GM23338 (cell line): ENCODE measurements around the gene SLC26A1. TPM values are rescaled to one million over a fixed set of nuclear protein-coding genes. Genes with fewer than 3 reads are reported as not detected.
A peak's percentile ranks its signal among the peaks of the same experiment; 100 is the strongest.

Experiments
- ATAC-seq: fragments of 200-7000 bp; cut with Tn5 transposase; 3 replicates; pipeline ENCODE4 v1.9.1; 2020
- DNase-seq: peaks from one replicate; pipeline ENCODE4 v3.0.0-alpha.2; 2015; ENCODE audit warnings: low spot score
- H2AFZ ChIP-seq: fragments of 200-600 bp; sonication (generic); 2 replicates; pipeline ENCODE4 v1.8.0; 2016; ENCODE audit warnings: antibody characterized with exemption, mild to moderate bottlenecking, moderate library complexity
- H3F3A ChIP-seq: fragments of 200-600 bp; sonication (generic); replicated peaks from 2 replicates; pipeline ENCODE4 v1.8.0; 2017; ENCODE audit warnings: antibody characterized with exemption, mixed run types, low read depth
- H3K27ac ChIP-seq: fragments of 200-600 bp; sonication (generic); 2 replicates; pipeline ENCODE4 v1.6.1; 2016; ENCODE audit warnings: low read depth
- H3K27me3 ChIP-seq: fragments of 200-600 bp; sonication (generic); 2 replicates; pipeline ENCODE4 v1.8.0; 2016; ENCODE audit warnings: mild to moderate bottlenecking, mixed run types, moderate library complexity; ENCODE audit not compliant: insufficient read depth
- H3K36me3 ChIP-seq: fragments of 200-600 bp; sonication (generic); 2 replicates; pipeline ENCODE4 v1.8.0; 2016; ENCODE audit warnings: mild to moderate bottlenecking; ENCODE audit not compliant: insufficient read depth
- H3K4me1 ChIP-seq: fragments of 200-600 bp; sonication (generic); 2 replicates; pipeline ENCODE4 v1.8.0; 2016; ENCODE audit warnings: mild to moderate bottlenecking, moderate library complexity; ENCODE audit not compliant: insufficient read depth
- H3K4me2 ChIP-seq: fragments of 200-600 bp; sonication (generic); 2 replicates; pipeline ENCODE4 v1.7.1; 2017; ENCODE audit warnings: mixed run types
- H3K4me3 ChIP-seq: fragments of 200-600 bp; sonication (generic); 2 replicates; pipeline ENCODE4 v1.6.1; 2016; ENCODE audit warnings: mixed run types
- H3K79me2 ChIP-seq: fragments of 200-600 bp; sonication (generic); replicated peaks from 2 replicates; pipeline ENCODE4 v1.8.0; 2017; ENCODE audit warnings: mild to moderate bottlenecking; ENCODE audit not compliant: insufficient read depth
- H3K9me2 ChIP-seq: fragments of 200-600 bp; sonication (generic); 2 replicates; pipeline ENCODE4 v1.8.0; 2017; ENCODE audit not compliant: insufficient read depth
- H4K20me1 ChIP-seq: fragments of 200-600 bp; sonication (generic); replicated peaks from 2 replicates; pipeline ENCODE4 v1.8.0; 2017; ENCODE audit warnings: mild to moderate bottlenecking; ENCODE audit not compliant: insufficient read depth
- H3K27ac Mint-ChIP-seq: 2 replicates; pipeline ENCODE4 v1.8.0; 2020; ENCODE audit warnings: inconsistent platforms, mild to moderate bottlenecking, moderate library complexity, mixed read lengths
- H3K27me3 Mint-ChIP-seq: 3 replicates; pipeline ENCODE4 v1.8.0; 2022; ENCODE audit warnings: low read depth, mild to moderate bottlenecking, moderate library complexity, mixed read lengths, inconsistent platforms; ENCODE audit not compliant: insufficient read depth, poor library complexity
- H3K36me3 Mint-ChIP-seq: 3 replicates; pipeline ENCODE4 v1.8.0; 2021; ENCODE audit warnings: low read depth, mild to moderate bottlenecking, inconsistent platforms, moderate library complexity, mixed read lengths
- H3K4me1 Mint-ChIP-seq: 3 replicates; pipeline ENCODE4 v1.8.0; 2020; ENCODE audit warnings: mild to moderate bottlenecking, inconsistent platforms, mixed read lengths
- H3K4me3 Mint-ChIP-seq: 3 replicates; pipeline ENCODE4 v1.8.0; 2021; ENCODE audit warnings: moderate library complexity, mild to moderate bottlenecking, inconsistent platforms, mixed read lengths
- H3K9me3 Mint-ChIP-seq: 3 replicates; pipeline ENCODE4 v1.8.0; 2020; ENCODE audit warnings: moderate library complexity, mild to moderate bottlenecking, inconsistent platforms, mixed read lengths
- CREB1 ChIP-seq: fragments of 250-450 bp; sonication (Bioruptor Pico); IDR thresholded peaks from 2 replicates; pipeline ENCODE4 v1.5.0; 2020; ENCODE audit warnings: low read depth, mild to moderate bottlenecking, moderate library complexity
- ETS1 ChIP-seq: IDR thresholded peaks from 2 replicates; pipeline ENCODE4 v1.6.1; 2016; ENCODE audit warnings: antibody characterized with exemption
- EZH2 ChIP-seq: fragments of 200-600 bp; sonication (generic); IDR thresholded peaks from one replicate; pipeline ENCODE4 v1.8.0; 2017; ENCODE audit warnings: antibody characterized with exemption, mild to moderate bottlenecking, low read depth; ENCODE audit not compliant: unreplicated experiment
- JUNB ChIP-seq: IDR thresholded peaks from one replicate; pipeline ENCODE4 v1.6.1; 2016; ENCODE audit warnings: antibody characterized with exemption; ENCODE audit not compliant: unreplicated experiment
- POLR2AphosphoS5 ChIP-seq: IDR thresholded peaks from 2 replicates; pipeline ENCODE4 v1.6.1; 2016; ENCODE audit warnings: antibody characterized with exemption, low read depth
- REST ChIP-seq: IDR thresholded peaks from one replicate; pipeline ENCODE4 v1.6.1; 2018; ENCODE audit warnings: antibody characterized with exemption; ENCODE audit not compliant: unreplicated experiment
- STAT1 ChIP-seq: IDR thresholded peaks from one replicate; pipeline ENCODE4 v1.6.1; 2016; ENCODE audit warnings: antibody characterized with exemption; ENCODE audit not compliant: unreplicated experiment
- ZNF114 ChIP-seq: fragments of 250-450 bp; sonication (Bioruptor Pico); IDR thresholded peaks from 2 replicates; pipeline ENCODE4 v1.5.0; 2020; ENCODE audit warnings: mild to moderate bottlenecking, moderate library complexity
- ZNF331 ChIP-seq: fragments of 250-450 bp; sonication (Bioruptor Pico); IDR thresholded peaks from 2 replicates; pipeline ENCODE4 v1.5.0; 2020; ENCODE audit warnings: low read depth, mild to moderate bottlenecking, moderate library complexity
- ZNF462 ChIP-seq: fragments of 250-450 bp; sonication (Bioruptor Pico); IDR thresholded peaks from 2 replicates; pipeline ENCODE4 v1.5.0; 2020; ENCODE audit warnings: mild to moderate bottlenecking, moderate library complexity
- polyA plus RNA-seq: library from polyadenylated mRNA; unstranded; fragments of >200 nt; fragmentation: Nextera tagmentation; extraction: Ambion mirVana; gene quantifications from 2 replicates; pipeline ENCODE4 v1.2.1, GENCODE V29; 2016
- total RNA-seq: library from RNA; depleted of rRNA; stranded (reverse); fragments of >200 nt; shearing (Covaris generic); gene quantifications from 2 replicates; pipeline ENCODE4 v1.2.3, GENCODE V29; 2014

The SLC26A1 gene
- total and polyA plus RNA-seq, 2 experiments from 2014 or later, result 0.10 to 0.27 TPM

GRCh38 chr4:997375-998071 lies 4.3 kb upstream of the SLC26A1 start:
- Histone ChIP-seq H3K36me3 (no peaks in the 10 kb centered on the region), H3K4me1 (no peaks in the 10 kb centered on the region; the same call in 1 of the 2 replicates), H4K20me1 (no peaks in the 10 kb centered on the region; the same call in 1 of the 2 replicates), H3K27me3 (peaks cover 67% of the 10 kb centered on the region), H2AFZ (peak overlapping the region; percentile 43; the same call in 1 of the 2 replicates), H3K9me2 (no peaks in the 10 kb centered on the region), H3K27ac (no peak overlapping the region), H3K4me2 (peak overlapping the region; percentile 80), H3F3A (no peaks in the 10 kb centered on the region), H3K4me3 (peak overlapping the region; percentile 57), H3K79me2 (no peaks in the 10 kb centered on the region)
- ATAC-seq, result peak; percentile 14
- TF ChIP-seq EZH2 (peak; percentile 56), ZNF331 (CRISPR knock-in tag) (no peak)
- peak overlapping the region; percentile 38; the same call in 1 of the 3 replicates for H3K4me3 Mint-ChIP-seq
- peak; percentile 55 for DNase-seq
- no peaks in the 10 kb centered on the region for H3K36me3 Mint-ChIP-seq
- H3K27ac Mint-ChIP-seq, result no peak overlapping the region
- peaks cover 58% of the 10 kb centered on the region for H3K27me3 Mint-ChIP-seq
- H3K9me3 Mint-ChIP-seq, result peaks cover 2% of the 10 kb centered on the region; the same call in 2 of the 3 replicates
- peaks cover 4% of the 10 kb centered on the region; the same call in 2 of the 3 replicates for H3K4me1 Mint-ChIP-seq

- no peaks in the 10 kb centered on the region for H3K36me3 Mint-ChIP-seq
- H3K4me2 ChIP-seq, result peak overlapping the region; percentile 80; the same call in 1 of the 2 replicates
- no peak overlapping the region for H3K27ac ChIP-seq
- no peak for DNase-seq
- ATAC-seq, result no peak; the same call in 2 of the 3 replicates
- no peaks in the 10 kb centered on the region for H3K9me3 Mint-ChIP-seq
- no peaks in the 10 kb centered on the region for H3F3A ChIP-seq
- peaks cover 55% of the 10 kb centered on the region for H3K27me3 Mint-ChIP-seq
- no peaks in the 10 kb centered on the region for H3K79me2 ChIP-seq
- H3K27ac Mint-ChIP-seq, result no peak overlapping the region
- no peaks in the 10 kb centered on the region for H3K9me2 ChIP-seq
- H2AFZ ChIP-seq, result no peak overlapping the region
- peak overlapping the region; percentile 63 for H3K4me3 Mint-ChIP-seq
- H3K27me3 ChIP-seq, result peaks cover 62% of the 10 kb centered on the region
- H3K4me1 Mint-ChIP-seq, result peaks cover 4% of the 10 kb centered on the region; the same call in 2 of the 3 replicates
- no peaks in the 10 kb centered on the region for H3K36me3 ChIP-seq
- H3K4me3 ChIP-seq, result peak overlapping the region; percentile 57; the same call in 1 of the 2 replicates
- no peaks in the 10 kb centered on the region; the same call in 1 of the 2 replicates for H3K4me1 ChIP-seq
- H4K20me1 ChIP-seq, result no peaks in the 10 kb centered on the region; the same call in 1 of the 2 replicates
- TF ChIP-seq ZNF114 (CRISPR knock-in tag), result no peak
- no peak for TF ChIP-seq POLR2AphosphoS5
- no peak for TF ChIP-seq REST
- TF ChIP-seq CREB1 (CRISPR knock-in tag), result no peak
- TF ChIP-seq JUNB, result no peak
- no peak for TF ChIP-seq EZH2
- no peak for TF ChIP-seq ZNF331 (CRISPR knock-in tag)
- TF ChIP-seq ETS1, result no peak
- no peak for TF ChIP-seq STAT1
- no peak for TF ChIP-seq ZNF462 (CRISPR knock-in tag)
These were observed 3.8 kb upstream of the SLC26A1 start for GRCh38 chr4:996997-997374.
